ENCODE results near the gene KRT32. TPM values are rescaled to one million over a fixed set of nuclear protein-coding genes. Genes with fewer than 3 reads are reported as not detected.

Gene KRT32
- 0.22 TPM for total RNA-seq
- long read RNA-seq, partial matches to known transcripts, result 0 of 1 reads
- long read RNA-seq, other reads (novel, unspliced or antisense), result 1 of 1 reads

DNA sequence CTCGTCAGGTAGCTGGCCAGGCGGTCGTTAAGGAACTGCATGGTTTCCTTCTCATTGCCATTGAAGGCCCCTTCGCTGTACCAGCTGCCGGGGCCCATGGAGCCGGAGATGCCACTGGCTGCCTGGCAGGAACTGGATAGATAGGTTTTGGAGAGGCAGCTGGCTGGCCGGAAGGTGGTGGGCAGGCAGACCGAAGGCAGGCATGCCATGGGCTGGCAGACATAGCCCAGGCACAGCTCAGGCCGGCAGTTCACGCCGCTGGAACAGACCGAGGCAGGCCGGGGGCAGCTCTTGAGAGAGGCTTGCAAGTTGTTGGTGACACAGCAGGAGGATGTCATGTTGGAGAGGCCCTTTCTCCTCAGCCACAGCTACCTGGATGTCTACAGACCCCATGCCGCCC is at the start of gene KRT32:
KRT32 (minus strand) TSS at position 399 of the 400 bp plus-strand sequence; CDS start at position 338, 61 bp downstream.
- H3K27ac ChIP-seq (replicated peaks), result no peak within 1 kb of the TSS
- no peak for DNase-seq
- TF ChIP-seq, protein P1, sequence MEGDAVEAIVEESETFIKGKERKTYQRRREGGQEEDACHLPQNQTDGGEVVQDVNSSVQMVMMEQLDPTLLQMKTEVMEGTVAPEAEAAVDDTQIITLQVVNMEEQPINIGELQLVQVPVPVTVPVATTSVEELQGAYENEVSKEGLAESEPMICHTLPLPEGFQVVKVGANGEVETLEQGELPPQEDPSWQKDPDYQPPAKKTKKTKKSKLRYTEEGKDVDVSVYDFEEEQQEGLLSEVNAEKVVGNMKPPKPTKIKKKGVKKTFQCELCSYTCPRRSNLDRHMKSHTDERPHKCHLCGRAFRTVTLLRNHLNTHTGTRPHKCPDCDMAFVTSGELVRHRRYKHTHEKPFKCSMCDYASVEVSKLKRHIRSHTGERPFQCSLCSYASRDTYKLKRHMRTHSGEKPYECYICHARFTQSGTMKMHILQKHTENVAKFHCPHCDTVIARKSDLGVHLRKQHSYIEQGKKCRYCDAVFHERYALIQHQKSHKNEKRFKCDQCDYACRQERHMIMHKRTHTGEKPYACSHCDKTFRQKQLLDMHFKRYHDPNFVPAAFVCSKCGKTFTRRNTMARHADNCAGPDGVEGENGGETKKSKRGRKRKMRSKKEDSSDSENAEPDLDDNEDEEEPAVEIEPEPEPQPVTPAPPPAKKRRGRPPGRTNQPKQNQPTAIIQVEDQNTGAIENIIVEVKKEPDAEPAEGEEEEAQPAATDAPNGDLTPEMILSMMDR (IDR thresholded peaks at IDR 0.05; ENCODE audit: borderline replicate concordance), result no peak
- H3K4me3 ChIP-seq, result no peak within 1 kb of the TSS
- H3K36me3 ChIP-seq, result no peaks in the 10 kb centered on the region
- H3K9me3 ChIP-seq (replicated peaks), result peaks cover 30% of the 10 kb centered on the region
- peaks cover 15% of the 10 kb centered on the region for H3K4me1 ChIP-seq
- peaks cover 52% of the 10 kb centered on the region for H3K27me3 ChIP-seq (ENCODE audit: low read depth)
- intact Hi-C loops (cut with micrococcal nuclease), result no loop called here

DNA sequence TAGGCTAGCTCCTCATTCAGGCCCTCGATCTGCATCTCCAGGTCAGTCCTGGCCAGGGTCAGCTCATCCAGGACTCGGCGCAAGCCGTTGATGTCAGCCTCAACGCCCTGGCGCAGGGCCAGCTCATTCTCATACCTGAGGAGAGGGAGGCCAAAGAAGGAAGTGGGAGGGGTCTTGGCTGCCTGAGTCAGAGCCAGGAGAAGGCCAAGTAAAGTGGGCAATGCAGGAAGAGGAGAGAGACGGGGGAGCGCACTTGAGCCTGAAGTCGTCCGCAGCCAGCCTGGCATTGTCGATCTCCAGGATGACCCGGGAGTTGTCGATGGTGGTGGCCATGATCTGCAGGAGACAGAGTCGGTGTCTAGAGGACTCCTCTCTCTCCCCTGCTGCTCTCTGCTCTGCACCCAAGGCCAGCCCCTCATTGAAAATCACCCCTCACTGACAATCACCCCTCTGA is 49.7 kb upstream of the KRT32 start:
- intact Hi-C loops (cut with micrococcal nuclease), result no loop called here
- no peak overlapping the region for H3K4me3 ChIP-seq
- H3K9me3 ChIP-seq (replicated peaks), result no peaks in the 10 kb centered on the region
- no peak for DNase-seq
- TF ChIP-seq, protein P1 (IDR thresholded peaks at IDR 0.05; ENCODE audit: borderline replicate concordance), result no peak
- H3K36me3 ChIP-seq, result no peaks in the 10 kb centered on the region
- peaks cover 96% of the 10 kb centered on the region for H3K27me3 ChIP-seq (ENCODE audit: low read depth)
- H3K27ac ChIP-seq (replicated peaks), result no peak overlapping the region
- no peaks in the 10 kb centered on the region for H3K4me1 ChIP-seq

DNA sequence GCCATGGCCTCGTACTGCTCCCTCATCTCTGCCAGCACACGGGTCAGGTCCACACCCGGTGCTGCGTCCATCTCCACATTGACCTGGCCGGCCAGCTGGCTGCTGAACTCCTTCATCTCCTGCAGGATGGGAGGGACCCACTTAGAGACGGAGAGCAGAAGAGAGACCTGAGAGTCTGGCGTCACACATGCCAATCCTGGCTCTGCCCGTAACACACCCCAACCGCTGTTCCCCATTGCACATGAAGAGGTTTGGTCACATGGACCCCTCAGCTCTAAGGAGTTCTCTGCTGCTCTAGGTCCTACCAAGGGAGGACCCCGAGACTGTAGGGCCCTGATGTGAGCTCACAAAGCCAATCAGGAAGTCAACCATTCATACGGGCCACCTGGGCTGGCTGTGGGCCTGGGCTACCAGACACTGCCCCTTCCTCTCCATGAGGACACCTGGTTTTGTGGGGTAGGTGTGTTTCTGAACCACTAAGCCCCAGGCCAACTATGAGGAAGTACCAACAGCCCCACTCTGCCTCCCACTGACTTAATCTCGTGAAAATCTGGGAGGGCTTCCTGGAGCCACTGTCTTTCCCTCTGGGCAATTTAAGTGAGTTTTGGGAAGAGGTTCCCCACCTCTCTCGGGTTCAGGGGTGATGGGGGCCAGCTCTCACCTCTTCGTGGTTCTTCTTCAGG is 49.1 kb upstream of the KRT32 start:
- Histone ChIP-seq H3K27me3 (ENCODE audit: low read depth) (peaks cover 96% of the 10 kb centered on the region), H3K27ac (replicated peaks) (no peak overlapping the region), H3K36me3 (no peaks in the 10 kb centered on the region), H3K4me1 (no peaks in the 10 kb centered on the region), H3K4me3 (no peak overlapping the region), H3K9me3 (replicated peaks) (no peaks in the 10 kb centered on the region)
- DNase-seq, result no peak
- intact Hi-C loops (cut with micrococcal nuclease), result no loop called here
- TF ChIP-seq, protein P1 (IDR thresholded peaks at IDR 0.05; ENCODE audit: borderline replicate concordance), result no peak

DNA sequence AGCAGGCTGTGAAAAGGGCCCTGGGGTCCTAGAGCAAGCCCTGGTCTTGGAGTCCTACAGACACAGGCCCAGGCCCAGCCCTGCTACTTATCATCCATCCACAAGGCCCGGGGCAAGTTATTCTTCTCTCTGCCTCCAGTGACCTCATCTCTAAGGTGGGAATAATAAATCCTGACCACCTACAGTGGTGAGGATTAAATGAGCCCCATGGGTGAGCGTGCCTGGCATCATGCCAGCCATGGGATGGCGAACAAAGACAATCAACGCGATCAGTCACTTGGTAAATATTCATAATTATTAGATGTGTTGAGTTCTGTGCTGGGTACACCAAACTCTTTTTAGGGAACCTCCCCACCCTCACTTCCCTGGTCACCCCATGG is 46.0 kb upstream of the KRT32 start:
- Histone ChIP-seq H3K9me3 (replicated peaks) (no peaks in the 10 kb centered on the region), H3K27me3 (ENCODE audit: low read depth) (peaks cover 95% of the 10 kb centered on the region)
- intact Hi-C loops (cut with micrococcal nuclease), result no loop called here

DNA sequence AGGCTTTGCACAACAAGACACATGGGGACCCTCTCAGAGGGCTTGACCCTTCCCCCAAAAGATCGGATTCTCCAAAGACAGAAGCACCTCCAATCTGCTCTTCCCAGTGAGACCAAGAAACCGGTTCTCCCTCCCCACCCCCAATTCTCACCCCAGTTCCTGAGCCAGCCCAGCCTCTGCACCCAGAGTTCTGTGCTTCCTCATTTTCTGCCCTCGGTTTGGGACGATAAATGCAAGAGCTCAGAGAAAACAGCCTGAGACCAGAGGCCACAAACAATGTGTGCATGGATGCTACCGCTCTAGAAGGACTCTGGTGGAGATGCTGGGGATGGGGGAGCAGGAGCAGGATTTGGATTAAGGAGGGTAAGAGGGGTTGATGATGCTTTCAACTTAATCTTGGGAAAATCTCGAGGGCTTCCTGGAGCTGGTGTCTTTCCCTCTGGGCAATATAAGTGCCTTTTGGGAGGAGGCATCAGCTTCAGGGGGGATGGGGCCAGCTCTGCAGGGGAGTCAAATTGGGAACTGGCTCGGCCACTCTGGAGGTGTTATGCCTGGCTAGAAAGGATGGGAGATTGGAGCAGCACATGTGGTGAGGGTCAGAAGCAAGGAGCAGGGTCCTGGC is 45.5 kb upstream of the KRT32 start:
- Histone ChIP-seq H3K36me3 (no peaks in the 10 kb centered on the region), H3K9me3 (replicated peaks) (no peaks in the 10 kb centered on the region), H3K27ac (replicated peaks) (no peak overlapping the region), H3K4me3 (no peak overlapping the region), H3K27me3 (ENCODE audit: low read depth) (peaks cover 95% of the 10 kb centered on the region), H3K4me1 (no peaks in the 10 kb centered on the region)
- TF ChIP-seq, protein P1 (IDR thresholded peaks at IDR 0.05; ENCODE audit: borderline replicate concordance), result no peak
- DNase-seq, result no peak
- intact Hi-C loops (cut with micrococcal nuclease), result no loop called here

More for the DNA sequence above, 46.0 kb upstream of the KRT32 start:
- no peak for DNase-seq
- H3K4me1 ChIP-seq, result no peaks in the 10 kb centered on the region
- H3K4me3 ChIP-seq, result no peak overlapping the region
- no peaks in the 10 kb centered on the region for H3K36me3 ChIP-seq
- TF ChIP-seq, protein P1 (IDR thresholded peaks at IDR 0.05; ENCODE audit: borderline replicate concordance), result no peak
- no peak overlapping the region for H3K27ac ChIP-seq (replicated peaks)
